Small intestine (tissue), 7 donors: Measurements from ENCODE around the gene GRB14. TPM values are rescaled to one million over a fixed set of nuclear protein-coding genes. Genes with fewer than 3 reads are reported as not detected.
A peak's percentile ranks its signal among the peaks of the same experiment; 100 is the strongest.

ENCODE experiments used
- DNase-seq, 2 donors: peaks; one replicate each; pipeline versions ENCODE4 v3.0.0 to v3.0.0-alpha.2; 2013
- FAIRE-seq: peaks from 2 replicates; lab custom pipeline; 2012; peaks lifted over from hg19 to GRCh38; lab: Jason Lieb, UNC
- H3K27ac ChIP-seq, 3 donors: one replicate each; pipeline ENCODE4 v1.5.1; 2013; ENCODE audit warnings: low read length in 2 of 3, mild to moderate bottlenecking in 2 of 3, control low read depth in 1 of 3, inconsistent platforms in 1 of 3, low read depth in 1 of 3, moderate library complexity in 1 of 3
- H3K27me3 ChIP-seq, 3 donors: one replicate each; pipeline ENCODE4 v1.6.1; 2013; ENCODE audit warnings: low read length in 3 of 3, inconsistent platforms in 1 of 3; ENCODE audit not compliant: control insufficient read depth in 3 of 3, insufficient read depth in 3 of 3
- H3K36me3 ChIP-seq, 3 donors: one replicate each; pipeline ENCODE4 v1.6.1; 2013; ENCODE audit warnings: low read length in 3 of 3, inconsistent platforms in 1 of 3, low read depth in 1 of 3, mild to moderate bottlenecking in 1 of 3, moderate library complexity in 1 of 3; ENCODE audit not compliant: control insufficient read depth in 3 of 3, insufficient read depth in 2 of 3
- H3K4me1 ChIP-seq, 3 donors: one replicate each; pipeline ENCODE4 v1.6.1; 2013; ENCODE audit warnings: low read length in 2 of 3, inconsistent platforms in 1 of 3, low read depth in 1 of 3, mild to moderate bottlenecking in 1 of 3, moderate library complexity in 1 of 3; ENCODE audit not compliant: control insufficient read depth in 3 of 3, insufficient read depth in 2 of 3
- H3K4me3 ChIP-seq, 3 donors: one replicate each; pipeline ENCODE4 v1.5.1; 2013; ENCODE audit warnings: low read length in 3 of 3, control low read depth in 1 of 3, inconsistent platforms in 1 of 3, low read depth in 1 of 3, mild to moderate bottlenecking in 1 of 3, moderate library complexity in 1 of 3
- H3K9me3 ChIP-seq, 2 donors: one replicate each; pipeline ENCODE4 v1.6.1; 2013; ENCODE audit warnings: low read depth in 1 of 2, low read length in 1 of 2; ENCODE audit not compliant: control insufficient read depth in 2 of 2, insufficient read depth in 1 of 2
- WGBS, 3 donors: extraction: QIAGEN DNeasy Blood & Tissue Kit; methylation state at CpG; one replicate each; pipeline ENCODE4 v1.1.7; 2013; 5-methylcytosine and 5-hydroxymethylcytosine counted together
- polyA plus RNA-seq, 4 donors: library from polyadenylated mRNA; stranded (reverse) in 3 of 4; unstranded in 1 of 4; fragments of 200-250 nt in 3 of 4; fragments of 120-200 nt in 1 of 4; gene quantifications; one replicate each; pipeline versions ENCODE4 v1.2.1 to v1.2.3, GENCODE V29; 2013
- donor health status: healthy with polysubstance abuse.
- donor health status: control.
- donor health status: control.
- donor health status: Bipolar disorder and iron deficiency.
- donor health status: healthy.

The GRB14 gene
- polyA plus RNA-seq, 4 donors = 0.45 to 7.0 (median 2.0) TPM; not detected in 1

GRCh38 chr2:164605295-164605694, 16.0 kb downstream of the GRB14 start:
- no peak overlapping the region for H3K27ac ChIP-seq
- 82 to 91% (median 87%) methylated on average over 2 of the region's 2 CpGs for WGBS, 3 donors
- H3K4me3 ChIP-seq = no peak overlapping the region
- H3K4me1 ChIP-seq = no peaks in the 10 kb centered on the region
- DNase-seq = no peak
- no peak for FAIRE-seq
- H3K27me3 ChIP-seq = no peaks in the 10 kb centered on the region
- H3K9me3 ChIP-seq = no peaks in the 10 kb centered on the region
- H3K36me3 ChIP-seq = no peaks in the 10 kb centered on the region

GRCh38 chr2:164600763-164601162, 20.5 kb downstream of the GRB14 start:
- Histone ChIP-seq H3K27ac (no peak overlapping the region), H3K4me3 (no peak overlapping the region), H3K27me3 (no peaks in the 10 kb centered on the region), H3K36me3 (no peaks in the 10 kb centered on the region), H3K4me1 (no peaks in the 10 kb centered on the region), H3K9me3 (no peaks in the 10 kb centered on the region)
- 62 to 97% (median 79%) methylated on average over 1 of the region's 1 CpG for WGBS, 3 donors
- DNase-seq (no peak), FAIRE-seq (no peak)

GRCh38 chr2:164599954-164600589, 21.2 kb downstream of the GRB14 start:
- H3K27ac ChIP-seq = no peak overlapping the region
- no peaks in the 10 kb centered on the region for H3K27me3 ChIP-seq
- 34 to 40% (median 38%) methylated on average over 3 of the region's 3 CpGs for WGBS, 3 donors
- H3K36me3 ChIP-seq = no peaks in the 10 kb centered on the region
- DNase-seq (peak; percentile 67 to 81), FAIRE-seq (peak; percentile 39)
- no peaks in the 10 kb centered on the region for H3K9me3 ChIP-seq
- H3K4me1 ChIP-seq = peaks cover 0 to 1% (median 0%) of the 10 kb centered on the region in 3 donors
- no peak overlapping the region for H3K4me3 ChIP-seq

- no peaks in the 10 kb centered on the region for H3K27me3 ChIP-seq
- FAIRE-seq = no peak
These were observed 23.3 kb downstream of the GRB14 start for GRCh38 chr2:164597983-164598382.

GRCh38 chr2:164595031-164595430, 26.3 kb downstream of the GRB14 start:
- no peak overlapping the region for H3K27ac ChIP-seq
- H3K27me3 ChIP-seq = no peaks in the 10 kb centered on the region
- peaks cover 0 to 3% (median 0%) of the 10 kb centered on the region in 3 donors for H3K4me1 ChIP-seq
- H3K4me3 ChIP-seq = no peak overlapping the region
- WGBS, 3 donors = 95 to 97% (median 96%) methylated on average over 1 of the region's 1 CpG
- DNase-seq (no peak), FAIRE-seq (no peak)
- no peaks in the 10 kb centered on the region for H3K36me3 ChIP-seq
- no peaks in the 10 kb centered on the region for H3K9me3 ChIP-seq

More at GRCh38 chr2:164597983-164598382, 23.3 kb downstream of the GRB14 start:
- Histone ChIP-seq H3K36me3 (no peaks in the 10 kb centered on the region), H3K4me3 (no peak overlapping the region), H3K4me1 (peaks cover 0 to 3% (median 0%) of the 10 kb centered on the region in 3 donors), H3K27ac (no peak overlapping the region), H3K9me3 (no peaks in the 10 kb centered on the region)
- no peak for DNase-seq
- 26 to 31% (median 27%) methylated on average over 2 of the region's 2 CpGs for WGBS, 3 donors

- H3K36me3 ChIP-seq = no peaks in the 10 kb centered on the region
- DNase-seq = no peak
- H3K27ac ChIP-seq = no peak overlapping the region
- no peak overlapping the region for H3K4me3 ChIP-seq
- peaks cover 0 to 3% (median 0%) of the 10 kb centered on the region in 3 donors for H3K4me1 ChIP-seq
- FAIRE-seq = no peak
- H3K27me3 ChIP-seq = no peaks in the 10 kb centered on the region
- no peaks in the 10 kb centered on the region for H3K9me3 ChIP-seq
These were observed 27.3 kb downstream of the GRB14 start for GRCh38 chr2:164593959-164594358.

- Histone ChIP-seq H3K27me3 (no peaks in the 10 kb centered on the region), H3K4me3 (no peak overlapping the region), H3K4me1 (peaks cover 0 to 3% (median 0%) of the 10 kb centered on the region in 3 donors), H3K9me3 (no peaks in the 10 kb centered on the region), H3K36me3 (no peaks in the 10 kb centered on the region), H3K27ac (no peak overlapping the region)
- DNase-seq (no peak), FAIRE-seq (no peak)
- WGBS, 3 donors = 76 to 88% (median 80%) methylated on average over 4 of the region's 4 CpGs
These were observed 27.7 kb downstream of the GRB14 start for GRCh38 chr2:164593541-164593940.

GRCh38 chr2:164589522-164589921, 31.8 kb downstream of the GRB14 start:
- DNase-seq = no peak
- WGBS, 3 donors = 78 to 84% (median 82%) methylated on average over 2 of the region's 2 CpGs
- H3K4me1 ChIP-seq = no peaks in the 10 kb centered on the region

GRCh38 chr2:164581050-164581449, 40.2 kb downstream of the GRB14 start:
- Histone ChIP-seq H3K36me3 (no peaks in the 10 kb centered on the region), H3K27me3 (no peaks in the 10 kb centered on the region), H3K4me3 (no peak overlapping the region), H3K27ac (no peak overlapping the region), H3K4me1 (no peaks in the 10 kb centered on the region), H3K9me3 (no peaks in the 10 kb centered on the region)
- DNase-seq (no peak), FAIRE-seq (no peak)
- whole genome bisulfite sequencing, 3 donors = 83 to 96% (median 87%) methylated on average over 3 of the region's 3 CpGs

More at GRCh38 chr2:164589522-164589921, 31.8 kb downstream of the GRB14 start:
- no peak overlapping the region for H3K4me3 ChIP-seq
- no peaks in the 10 kb centered on the region for H3K9me3 ChIP-seq
- no peaks in the 10 kb centered on the region for H3K27me3 ChIP-seq
- no peak overlapping the region for H3K27ac ChIP-seq
- FAIRE-seq = no peak
- H3K36me3 ChIP-seq = no peaks in the 10 kb centered on the region
